ENCODE measurements around the gene SYTL5.

GRCh38 chrX:38106991-38107655, 100.8 kb downstream of the SYTL5 start:
- TF ChIP-seq CTCF (conservative IDR thresholded peaks at IDR 0.05 in 1 of 2, IDR thresholded peaks at IDR 0.05 in 1 of 2; ENCODE audit: extremely low read depth in 1 of 2, insufficient read depth in 1 of 2, low read depth in 1 of 2, low read length in 2 of 2) (no peak), EZH2 (IDR thresholded peaks at IDR 0.05; ENCODE audit: borderline replicate concordance, low read length) (no peak)

All from mammary epithelial cell (primary cell).